GM12878 (cell line): ENCODE results near the gene FRMD3. TPM values are rescaled to one million over a fixed set of nuclear protein-coding genes. Genes with fewer than 3 reads are reported as not detected.

Experiments used
- CEBPZ ChIP-seq: fragments of 150-350 bp; IDR thresholded peaks from 2 replicates; pipeline ENCODE4 v1.6.1; 2016; ENCODE audit warnings: low read depth, low read length
- GABPA ChIP-seq: IDR thresholded peaks from 2 replicates; pipeline ENCODE4 v1.6.1; 2014; ENCODE audit warnings: antibody characterized with exemption, low read depth, mild to moderate bottlenecking, inconsistent platforms
- ZBTB4 ChIP-seq: fragments of 450-650 bp; formaldehyde crosslinking; IDR thresholded peaks from 2 replicates; pipeline ENCODE4 v1.4.0; 2022; ENCODE audit warnings: mild to moderate bottlenecking, moderate library complexity
- polyA plus RNA-seq, 11 experiments: library from polyadenylated mRNA; depleted of rRNA in 4 of 11; unstranded in 6 of 11; stranded (reverse) in 5 of 11; fragments of >200 nt; fragmentation: Nextera tagmentation in 4 of 11; fragmentation: Illumina TruSeq in 1 of 11; extraction: Ambion mirVana in 4 of 11; extraction: Trizol in 1 of 11; gene quantifications; 1 replicate in 1 of 11; 2 replicates in 10 of 11; pipeline versions ENCODE4 v1.2.1 to v1.2.3, GENCODE V29; 2011 to 2016; ENCODE audit warnings: inconsistent platforms in 2 of 11, missing spikeins in 2 of 11, low read depth in 1 of 11
- total RNA-seq, 4 experiments: library from RNA; depleted of rRNA in 3 of 4; stranded (reverse); fragments of >200 nt in 3 of 4; fragmentation: Illumina TruSeq in 1 of 4; extraction: Trizol in 1 of 4; gene quantifications; 2 replicates each; pipeline versions ENCODE4 v1.2.1 to v1.2.3, GENCODE V29; 2013 to 2021
- TF ChIP-seq, protein P1 (sequence below): fragments of 150-350 bp; IDR thresholded peaks from 2 replicates; pipeline ENCODE4 v1.6.1; 2014; ENCODE audit warnings: mild to moderate bottlenecking, low read depth, low read length

Gene FRMD3
- total and polyA plus RNA-seq, 10 of the 15 experiments (the other 5 are each of a cell fraction or from before 2014, with no cell fraction given): 0.04 to 0.68 (median 0.21) TPM; not detected in 1

DNA sequence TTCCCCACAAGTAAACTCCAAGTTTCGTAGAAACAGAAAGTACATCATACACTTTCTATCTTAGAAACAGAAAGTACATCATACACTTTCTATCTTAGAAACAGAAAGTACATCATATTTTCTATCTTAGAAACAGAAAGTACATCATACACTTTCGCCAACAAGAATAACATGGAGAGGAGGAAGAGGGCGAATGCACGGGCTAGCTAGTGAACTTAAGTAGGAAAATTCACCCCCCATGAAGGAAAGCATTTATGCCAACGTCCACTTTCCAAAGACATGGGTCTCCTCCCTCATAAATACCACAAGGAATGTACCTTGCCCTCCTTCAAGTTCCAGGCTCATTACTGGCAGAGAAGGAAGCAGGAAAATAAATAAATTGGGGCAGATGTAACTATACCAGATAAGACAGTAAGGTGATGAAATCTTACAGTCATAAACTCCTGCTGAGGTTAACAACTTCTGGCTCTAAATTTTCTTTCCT lies 64.7 kb downstream of the FRMD3 start (continued):
- TF ChIP-seq CEBPZ (no peak), GABPA (0 out of 2 replicates have a peak, but pooled peaks have one; percentile 8), ZBTB4 (CRISPR knock-in tag) (no peak)
- TF ChIP-seq, protein P1, sequence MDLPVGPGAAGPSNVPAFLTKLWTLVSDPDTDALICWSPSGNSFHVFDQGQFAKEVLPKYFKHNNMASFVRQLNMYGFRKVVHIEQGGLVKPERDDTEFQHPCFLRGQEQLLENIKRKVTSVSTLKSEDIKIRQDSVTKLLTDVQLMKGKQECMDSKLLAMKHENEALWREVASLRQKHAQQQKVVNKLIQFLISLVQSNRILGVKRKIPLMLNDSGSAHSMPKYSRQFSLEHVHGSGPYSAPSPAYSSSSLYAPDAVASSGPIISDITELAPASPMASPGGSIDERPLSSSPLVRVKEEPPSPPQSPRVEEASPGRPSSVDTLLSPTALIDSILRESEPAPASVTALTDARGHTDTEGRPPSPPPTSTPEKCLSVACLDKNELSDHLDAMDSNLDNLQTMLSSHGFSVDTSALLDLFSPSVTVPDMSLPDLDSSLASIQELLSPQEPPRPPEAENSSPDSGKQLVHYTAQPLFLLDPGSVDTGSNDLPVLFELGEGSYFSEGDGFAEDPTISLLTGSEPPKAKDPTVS: no peak
